ENCODE measurements around the gene TMEM212. TPM values are rescaled to one million over a fixed set of nuclear protein-coding genes. Genes with fewer than 3 reads are reported as not detected.

Gene TMEM212
- total and polyA plus RNA-seq, 2 experiments from 2014 or later, result not detected

GRCh38 chr3:171824824-171825221 is 18.3 kb upstream of the TMEM212 start:
- H3K36me3 ChIP-seq (ENCODE audit: low read depth), result no peaks in the 10 kb centered on the region
- peaks cover 13% of the 10 kb centered on the region for H3F3A ChIP-seq (ENCODE audit: insufficient read depth)
- no peak overlapping the region for H3K4me3 ChIP-seq
- peaks cover 15% of the 10 kb centered on the region for H3K4me1 ChIP-seq (ENCODE audit: insufficient read depth)
- TF ChIP-seq EZH2 (IDR thresholded peaks at IDR 0.05; ENCODE audit: insufficient read depth, poor library complexity, severe bottlenecking) (no peak), EZH2phosphoT487 (IDR thresholded peaks at IDR 0.05; ENCODE audit: insufficient read depth, low read depth) (no peak)
- in situ Hi-C loops (cut with MboI), result no loop called here
- H2AFZ ChIP-seq, result no peak overlapping the region
- H3K79me2 ChIP-seq (ENCODE audit: insufficient read depth), result no peaks in the 10 kb centered on the region
- no peaks in the 10 kb centered on the region for H4K20me1 ChIP-seq (ENCODE audit: insufficient read depth)
- DNase-seq, result peak; percentile 32
- WGBS, 2 experiments (ENCODE audit: low coverage in 1 of 2, low lambda C conversion rate in 2 of 2, missing lambda C conversion rate in 2 of 2), result 80 to 83% methylated on average over 7 of the region's 7 CpGs
- peak overlapping the region; percentile 58 for H3K27ac ChIP-seq
- 0 out of 2 replicates have a peak overlapping the region, but pooled peaks have one; percentile 24 for H3K9ac ChIP-seq
- H3K9me3 ChIP-seq (ENCODE audit: low read depth), result no peaks in the 10 kb centered on the region
- no peak overlapping the region for H3K4me2 ChIP-seq (ENCODE audit: unreplicated experiment)
- H3K9me2 ChIP-seq (ENCODE audit: insufficient read depth), result no peaks in the 10 kb centered on the region
- no peaks in the 10 kb centered on the region for H3K27me3 ChIP-seq (replicated peaks; ENCODE audit: insufficient read depth)

DNA sequence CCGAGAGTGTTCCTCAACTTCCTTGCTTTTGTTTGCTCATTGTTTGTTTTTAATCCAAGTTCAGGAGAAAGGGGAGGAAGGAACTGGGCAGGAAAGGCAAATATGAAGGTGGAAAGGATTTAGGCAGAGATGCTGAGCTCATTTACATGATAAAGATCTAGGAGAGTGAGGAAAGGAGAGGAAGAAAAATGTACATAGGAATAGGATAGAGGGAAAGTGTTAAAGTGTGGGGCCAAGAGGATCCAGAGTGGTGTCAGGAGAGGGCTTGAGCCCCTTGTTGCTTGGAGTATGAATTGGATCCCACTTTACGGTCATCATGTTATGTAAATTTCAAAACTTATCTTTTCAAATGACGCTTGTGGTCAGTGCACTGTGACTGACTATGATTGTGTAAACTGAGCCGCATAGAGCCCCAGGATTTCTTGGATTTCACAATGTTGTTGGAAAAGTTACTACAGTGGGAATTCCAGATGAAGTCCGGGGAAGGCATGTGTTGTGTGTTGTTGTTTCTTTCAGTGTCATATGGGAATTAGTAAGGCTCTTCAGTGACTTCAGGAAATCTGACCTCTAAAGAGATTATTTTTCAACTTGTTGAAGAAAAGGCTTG is 17.8 kb upstream of the TMEM212 start:
- Histone ChIP-seq H3K27me3 (replicated peaks; ENCODE audit: insufficient read depth) (no peaks in the 10 kb centered on the region), H2AFZ (no peak overlapping the region), H4K20me1 (ENCODE audit: insufficient read depth) (no peaks in the 10 kb centered on the region), H3K79me2 (ENCODE audit: insufficient read depth) (no peaks in the 10 kb centered on the region), H3K36me3 (ENCODE audit: low read depth) (no peaks in the 10 kb centered on the region), H3K4me1 (ENCODE audit: insufficient read depth) (peaks cover 20% of the 10 kb centered on the region), H3K9ac (peak overlapping the region; percentile 24; the same call in 1 of the 2 replicates), H3F3A (ENCODE audit: insufficient read depth) (peaks cover 13% of the 10 kb centered on the region), H3K9me2 (ENCODE audit: insufficient read depth) (no peaks in the 10 kb centered on the region), H3K27ac (peak overlapping the region; percentile 58), H3K9me3 (ENCODE audit: low read depth) (no peaks in the 10 kb centered on the region), H3K4me2 (ENCODE audit: unreplicated experiment) (peak overlapping the region; percentile 46), H3K4me3 (no peak overlapping the region)
- in situ Hi-C loops (cut with MboI), result no loop called here
- 23 to 26% methylated on average over 5 of the region's 5 CpGs for WGBS, 2 experiments (ENCODE audit: low coverage in 1 of 2, low lambda C conversion rate in 2 of 2, missing lambda C conversion rate in 2 of 2)
- no peak for TF ChIP-seq EZH2phosphoT487 (IDR thresholded peaks at IDR 0.05; ENCODE audit: insufficient read depth, low read depth)
- TF ChIP-seq EZH2 (IDR thresholded peaks at IDR 0.05; ENCODE audit: insufficient read depth, poor library complexity, severe bottlenecking), result no peak
- DNase-seq, result peak; percentile 88

GRCh38 chr3:171827385-171827784 is 15.8 kb upstream of the TMEM212 start:
- no peak overlapping the region for H3K27ac ChIP-seq
- in situ Hi-C loops (cut with MboI), result no loop called here
- H3K4me3 ChIP-seq, result no peak overlapping the region
- H3K36me3 ChIP-seq (ENCODE audit: low read depth), result no peaks in the 10 kb centered on the region
- peaks cover 16% of the 10 kb centered on the region for H3F3A ChIP-seq (ENCODE audit: insufficient read depth)
- no peak for TF ChIP-seq EZH2 (IDR thresholded peaks at IDR 0.05; ENCODE audit: insufficient read depth, poor library complexity, severe bottlenecking)
- no peak for TF ChIP-seq EZH2phosphoT487 (IDR thresholded peaks at IDR 0.05; ENCODE audit: insufficient read depth, low read depth)
- 82 to 93% methylated on average over 3 of the region's 3 CpGs for WGBS, 2 experiments (ENCODE audit: low coverage in 1 of 2, low lambda C conversion rate in 2 of 2, missing lambda C conversion rate in 2 of 2)
- H3K4me1 ChIP-seq (ENCODE audit: insufficient read depth), result peaks cover 32% of the 10 kb centered on the region
- no peaks in the 10 kb centered on the region for H3K27me3 ChIP-seq (replicated peaks; ENCODE audit: insufficient read depth)
- no peak overlapping the region for H2AFZ ChIP-seq
- DNase-seq, result no peak
- no peak overlapping the region for H3K9ac ChIP-seq
- no peaks in the 10 kb centered on the region for H4K20me1 ChIP-seq (ENCODE audit: insufficient read depth)
- H3K9me3 ChIP-seq (ENCODE audit: low read depth), result no peaks in the 10 kb centered on the region
- no peaks in the 10 kb centered on the region for H3K9me2 ChIP-seq (ENCODE audit: insufficient read depth)
- no peaks in the 10 kb centered on the region for H3K79me2 ChIP-seq (ENCODE audit: insufficient read depth)
- no peak overlapping the region for H3K4me2 ChIP-seq (ENCODE audit: unreplicated experiment)

DNA sequence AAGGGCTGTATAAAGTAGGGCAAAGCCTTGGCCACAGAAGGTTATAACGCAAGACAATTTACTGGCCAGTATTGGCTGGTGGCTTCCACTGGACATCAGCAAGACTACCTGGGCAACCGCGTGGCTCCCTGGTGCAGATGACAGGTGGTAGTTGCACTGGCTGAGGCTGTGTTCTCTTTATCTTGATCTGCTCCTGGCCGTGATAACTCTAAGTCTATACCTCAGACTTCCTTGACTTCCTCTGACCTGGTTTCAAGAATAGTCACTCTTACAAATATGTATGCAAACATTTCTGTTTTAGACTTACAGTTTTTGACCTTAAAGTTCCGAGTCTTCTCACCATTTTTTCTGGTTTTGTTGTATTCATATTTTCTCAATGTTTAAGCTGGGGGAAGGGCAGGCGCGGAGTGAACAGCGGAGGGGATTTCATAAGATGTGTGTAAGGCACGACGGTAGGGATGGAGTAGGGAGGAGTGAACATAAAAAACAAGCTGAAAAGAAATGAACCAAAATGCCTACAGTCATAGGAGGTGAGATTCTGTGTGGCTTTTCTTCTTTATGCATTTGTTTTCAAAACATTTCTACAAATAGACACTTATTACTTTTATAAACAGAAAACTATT is 15.2 kb upstream of the TMEM212 start:
- DNase-seq, result no peak
- Histone ChIP-seq H3K36me3 (ENCODE audit: low read depth) (no peaks in the 10 kb centered on the region), H3F3A (ENCODE audit: insufficient read depth) (peaks cover 18% of the 10 kb centered on the region), H3K27me3 (replicated peaks; ENCODE audit: insufficient read depth) (no peaks in the 10 kb centered on the region), H3K9me2 (ENCODE audit: insufficient read depth) (no peaks in the 10 kb centered on the region), H3K79me2 (ENCODE audit: insufficient read depth) (no peaks in the 10 kb centered on the region), H3K4me1 (ENCODE audit: insufficient read depth) (peaks cover 33% of the 10 kb centered on the region), H3K4me3 (no peak overlapping the region), H3K9ac (no peak overlapping the region), H3K4me2 (ENCODE audit: unreplicated experiment) (no peak overlapping the region), H3K9me3 (ENCODE audit: low read depth) (no peaks in the 10 kb centered on the region), H2AFZ (no peak overlapping the region), H3K27ac (no peak overlapping the region), H4K20me1 (ENCODE audit: insufficient read depth) (no peaks in the 10 kb centered on the region)
- in situ Hi-C loops (cut with MboI), result no loop called here
- TF ChIP-seq EZH2phosphoT487 (IDR thresholded peaks at IDR 0.05; ENCODE audit: insufficient read depth, low read depth) (no peak), EZH2 (IDR thresholded peaks at IDR 0.05; ENCODE audit: insufficient read depth, poor library complexity, severe bottlenecking) (no peak)
- 86 to 91% methylated on average over 10 of the region's 10 CpGs for WGBS, 2 experiments (ENCODE audit: low coverage in 1 of 2, low lambda C conversion rate in 2 of 2, missing lambda C conversion rate in 2 of 2)

Data from GM23248 (cell line).